GM12878 (cell line): ENCODE results near the gene POP7. TPM values are rescaled to one million over a fixed set of nuclear protein-coding genes. Genes with fewer than 3 reads are reported as not detected.

ENCODE experiments used
- ATAC-seq: fragments of 200-7000 bp; cut with Tn5 transposase; 3 replicates; pipeline ENCODE4 v1.9.1; 2020; ENCODE audit warnings: mild to moderate bottlenecking, moderate library complexity
- BruUV-seq: library from RNA; stranded (reverse); fragments of 400-500 nt; replicated peaks from 2 replicates; lab custom pipeline; 2021; lab: Mats Ljungman, UMichigan
- CTCF ChIA-PET: fragments of 300-600 bp; sonication (Branson Sonifier 250); formaldehyde crosslinking; extraction: SDS; loops from one replicate; lab custom pipeline; 2021; ENCODE audit warnings: inconsistent platforms; lab: Yijun Ruan, JAX
- POLR2A ChIA-PET: fragments of 350-600 bp; formaldehyde crosslinking; extraction: SDS; loops from one replicate; lab custom pipeline; 2021; ENCODE audit warnings: inconsistent platforms; lab: Charles Lee
- RAD21 ChIA-PET: fragments of 300-600 bp; sonication (Branson Sonifier 250); formaldehyde crosslinking; loops from one replicate; lab custom pipeline; 2023; ENCODE audit warnings: antibody characterized with exemption; ENCODE audit not compliant: unreplicated experiment; lab: Charles Lee
- SMC1A ChIA-PET: fragments of 300-600 bp; sonication (Branson Sonifier 250); formaldehyde crosslinking; loops from one replicate; lab custom pipeline; 2023; ENCODE audit not compliant: unreplicated experiment, uncharacterized antibody; lab: Charles Lee
- DNase-seq: peaks from one replicate; pipeline ENCODE4 v3.0.0-alpha.2; 2011; ENCODE audit warnings: low read depth, low spot score
- FAIRE-seq: peaks from 3 replicates; lab custom pipeline; 2011; peaks lifted over from hg19 to GRCh38; lab: Jason Lieb, UNC
- H2AFZ ChIP-seq: 2 replicates; pipeline ENCODE4 v1.6.0; 2011; ENCODE audit warnings: low read depth, low read length, control low read depth; ENCODE audit not compliant: control insufficient read depth
- H3K27ac ChIP-seq: 2 replicates; pipeline ENCODE4 v1.5.1; 2011; ENCODE audit warnings: control low read depth; ENCODE audit not compliant: control insufficient read depth, insufficient read depth
- H3K27me3 ChIP-seq, 2 experiments: replicated peaks in 1 of 2; 2 replicates each; pipeline versions ENCODE4 v1.6.0 to v1.6.1; 2011; ENCODE audit warnings: low read length in 1 of 2; ENCODE audit not compliant: control insufficient read depth in 2 of 2, insufficient read depth in 2 of 2
- H3K36me3 ChIP-seq, 2 experiments: 2 replicates each; pipeline ENCODE4 v1.5.1; 2011; ENCODE audit warnings: low read length in 1 of 2; ENCODE audit not compliant: control insufficient read depth in 2 of 2, insufficient read depth in 2 of 2
- H3K4me1 ChIP-seq: 2 replicates; pipeline ENCODE4 v1.6.1; 2011; ENCODE audit warnings: mild to moderate bottlenecking, low read length, moderate library complexity, mixed read lengths; ENCODE audit not compliant: control insufficient read depth, insufficient read depth
- H3K4me2 ChIP-seq: 2 replicates; pipeline ENCODE4 v1.6.0; 2011; ENCODE audit warnings: control low read depth; ENCODE audit not compliant: control insufficient read depth, insufficient read depth
- H3K4me3 ChIP-seq: fragments of 200-600 bp; sonication (generic); 2 replicates; pipeline ENCODE4 v1.5.1; 2016
- H3K79me2 ChIP-seq: 2 replicates; pipeline ENCODE4 v1.6.0; 2011; ENCODE audit warnings: low read length; ENCODE audit not compliant: control insufficient read depth, insufficient read depth
- H3K9ac ChIP-seq: 2 replicates; pipeline ENCODE4 v1.8.0; 2011; ENCODE audit warnings: low read length, control low read depth, mixed read lengths; ENCODE audit not compliant: control insufficient read depth, insufficient read depth
- H3K9me3 ChIP-seq: replicated peaks from 3 replicates; pipeline ENCODE4 v1.5.1; 2011; ENCODE audit warnings: mild to moderate bottlenecking, low read length; ENCODE audit not compliant: control insufficient read depth, insufficient read depth
- H4K20me1 ChIP-seq: 2 replicates; pipeline ENCODE4 v1.6.0; 2011; ENCODE audit not compliant: control insufficient read depth, insufficient read depth
- CBFB ChIP-seq: IDR thresholded peaks from 2 replicates; pipeline ENCODE4 v1.6.1; 2016; ENCODE audit warnings: antibody characterized with exemption, low read depth
- POLR2A ChIP-seq: IDR thresholded peaks from 2 replicates; pipeline ENCODE4 v1.6.1; 2011; ENCODE audit warnings: low read depth, mild to moderate bottlenecking, low read length
- RBBP5 ChIP-seq: fragments of 200-600 bp; sonication (generic); conservative IDR thresholded peaks from 2 replicates; pipeline ENCODE4 v1.6.1; 2016
- ZNF687 ChIP-seq: fragments of 450-650 bp; IDR thresholded peaks from 2 replicates; pipeline ENCODE4 v1.6.1; 2017; ENCODE audit warnings: mild to moderate bottlenecking, moderate library complexity
- WGBS: methylation state at CpG from one replicate; pipeline ENCODE4 v1.1.6; 2016; ENCODE audit warnings: low lambda C conversion rate; ENCODE audit not compliant: insufficient replicate concordance, insufficient coverage; ENCODE audit errors: missing lambda C conversion rate; 5-methylcytosine and 5-hydroxymethylcytosine counted together
- in situ Hi-C: fragments of 300-500 bp; cut with MboI; formaldehyde crosslinking; loops from 9 replicates; pipeline ENCODE4 v1.14.3; 2018; ENCODE audit warnings: mixed read lengths
- intact Hi-C: fragments of 100-400 bp; cut with micrococcal nuclease; formaldehyde crosslinking; loops from one replicate; pipeline ENCODE4 v1.14.2; 2022; ENCODE audit not compliant: unreplicated experiment
- polyA plus RNA-seq, 11 experiments: library from polyadenylated mRNA; depleted of rRNA in 4 of 11; unstranded in 6 of 11; stranded (reverse) in 5 of 11; fragments of >200 nt; fragmentation: Nextera tagmentation in 4 of 11; fragmentation: Illumina TruSeq in 1 of 11; extraction: Ambion mirVana in 4 of 11; extraction: Trizol in 1 of 11; gene quantifications; 1 replicate in 1 of 11; 2 replicates in 10 of 11; pipeline versions ENCODE4 v1.2.1 to v1.2.3, GENCODE V29; 2011 to 2016; ENCODE audit warnings: inconsistent platforms in 2 of 11, missing spikeins in 2 of 11, low read depth in 1 of 11
- total RNA-seq, 4 experiments: library from RNA; depleted of rRNA in 3 of 4; stranded (reverse); fragments of >200 nt in 3 of 4; fragmentation: Illumina TruSeq in 1 of 4; extraction: Trizol in 1 of 4; gene quantifications; 2 replicates each; pipeline versions ENCODE4 v1.2.1 to v1.2.3, GENCODE V29; 2013 to 2021
- TF ChIP-seq, protein P1 (sequence below): fragments of 450-650 bp; IDR thresholded peaks from 2 replicates; pipeline ENCODE4 v1.6.1; 2017; ENCODE audit warnings: mild to moderate bottlenecking, moderate library complexity

The POP7 gene
- total and polyA plus RNA-seq, 10 of the 15 experiments (the other 5 are each of a cell fraction or from before 2014, with no cell fraction given) = 12.1 to 148 (median 51.7) TPM

DNA sequence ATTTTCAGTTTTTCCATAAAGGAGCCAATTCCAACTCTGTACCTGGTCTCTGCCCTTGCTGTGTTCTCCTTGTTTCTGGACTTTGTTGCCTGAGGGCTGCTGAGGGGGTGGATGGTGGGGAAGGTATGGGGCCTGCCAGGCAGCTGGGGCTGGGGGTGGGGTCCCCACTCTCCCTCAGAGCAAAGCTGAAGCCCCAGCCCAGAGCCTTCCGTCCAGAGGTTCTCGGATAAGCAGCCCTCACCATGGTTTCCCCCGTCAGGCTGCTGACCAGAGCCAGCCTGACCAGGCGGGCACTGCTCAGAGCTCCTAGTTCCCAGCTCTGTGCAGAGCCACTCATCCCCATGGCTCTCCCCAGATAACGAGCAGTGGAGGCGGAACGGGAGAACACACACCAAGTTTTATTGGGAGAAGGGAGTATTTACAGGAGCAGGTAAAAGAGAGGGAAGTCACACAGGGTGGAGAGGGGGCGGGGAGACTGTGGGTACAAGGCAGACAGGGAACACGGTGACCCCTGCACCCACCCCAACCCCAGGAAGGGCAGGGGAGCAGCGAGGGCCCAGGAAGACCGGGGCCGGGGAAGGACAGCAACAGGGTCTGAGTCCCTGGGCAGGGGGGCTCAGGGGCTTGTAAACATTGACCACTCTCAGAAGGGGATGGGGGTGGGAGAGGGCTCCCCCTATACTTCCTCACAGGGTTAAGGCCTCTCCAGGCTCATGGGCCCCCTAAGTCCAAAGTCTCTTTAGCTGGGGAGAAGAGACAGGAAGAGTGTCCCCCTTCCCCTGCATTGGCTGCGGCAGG, 26.6 kb upstream of the POP7 start:
- H3K4me2 ChIP-seq = no peak overlapping the region
- CTCF ChIA-PET = interaction anchor here (6.3 kb wide), 1 partner anchor 12 kb away, joined by 57 read pairs; no protein-coding TSS in a partner anchor
- H3K27ac ChIP-seq = no peak overlapping the region
- FAIRE-seq = no peak
- H3K79me2 ChIP-seq = peaks cover 17% of the 10 kb centered on the region
- H3K27me3 ChIP-seq = no peaks in the 10 kb centered on the region
- no TSS peak for BruUV-seq
- in situ Hi-C loops (loop anchor here (25.0 kb wide), 1 partner anchor 217 kb away; the partner anchor contains the start of gene SPACDR), intact Hi-C loops (no loop called here)
- H3K4me3 ChIP-seq = no peak overlapping the region
- TF ChIP-seq POLR2A (peak; percentile 46), ZNF687 (no peak), CBFB (no peak), RBBP5 (no peak)
- TF ChIP-seq, protein P1, sequence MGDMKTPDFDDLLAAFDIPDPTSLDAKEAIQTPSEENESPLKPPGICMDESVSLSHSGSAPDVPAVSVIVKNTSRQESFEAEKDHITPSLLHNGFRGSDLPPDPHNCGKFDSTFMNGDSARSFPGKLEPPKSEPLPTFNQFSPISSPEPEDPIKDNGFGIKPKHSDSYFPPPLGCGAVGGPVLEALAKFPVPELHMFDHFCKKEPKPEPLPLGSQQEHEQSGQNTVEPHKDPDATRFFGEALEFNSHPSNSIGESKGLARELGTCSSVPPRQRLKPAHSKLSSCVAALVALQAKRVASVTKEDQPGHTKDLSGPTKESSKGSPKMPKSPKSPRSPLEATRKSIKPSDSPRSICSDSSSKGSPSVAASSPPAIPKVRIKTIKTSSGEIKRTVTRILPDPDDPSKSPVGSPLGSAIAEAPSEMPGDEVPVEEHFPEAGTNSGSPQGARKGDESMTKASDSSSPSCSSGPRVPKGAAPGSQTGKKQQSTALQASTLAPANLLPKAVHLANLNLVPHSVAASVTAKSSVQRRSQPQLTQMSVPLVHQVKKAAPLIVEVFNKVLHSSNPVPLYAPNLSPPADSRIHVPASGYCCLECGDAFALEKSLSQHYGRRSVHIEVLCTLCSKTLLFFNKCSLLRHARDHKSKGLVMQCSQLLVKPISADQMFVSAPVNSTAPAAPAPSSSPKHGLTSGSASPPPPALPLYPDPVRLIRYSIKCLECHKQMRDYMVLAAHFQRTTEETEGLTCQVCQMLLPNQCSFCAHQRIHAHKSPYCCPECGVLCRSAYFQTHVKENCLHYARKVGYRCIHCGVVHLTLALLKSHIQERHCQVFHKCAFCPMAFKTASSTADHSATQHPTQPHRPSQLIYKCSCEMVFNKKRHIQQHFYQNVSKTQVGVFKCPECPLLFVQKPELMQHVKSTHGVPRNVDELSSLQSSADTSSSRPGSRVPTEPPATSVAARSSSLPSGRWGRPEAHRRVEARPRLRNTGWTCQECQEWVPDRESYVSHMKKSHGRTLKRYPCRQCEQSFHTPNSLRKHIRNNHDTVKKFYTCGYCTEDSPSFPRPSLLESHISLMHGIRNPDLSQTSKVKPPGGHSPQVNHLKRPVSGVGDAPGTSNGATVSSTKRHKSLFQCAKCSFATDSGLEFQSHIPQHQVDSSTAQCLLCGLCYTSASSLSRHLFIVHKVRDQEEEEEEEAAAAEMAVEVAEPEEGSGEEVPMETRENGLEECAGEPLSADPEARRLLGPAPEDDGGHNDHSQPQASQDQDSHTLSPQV = no peak
- ATAC-seq = no peak
- SMC1A ChIA-PET = no interaction called here
- no peaks in the 10 kb centered on the region for H3K9me3 ChIP-seq
- H2AFZ ChIP-seq = no peak overlapping the region
- no peak for DNase-seq
- WGBS = 81% methylated on average over 9 of the region's 13 CpGs
- H3K4me1 ChIP-seq = no peaks in the 10 kb centered on the region
- RAD21 ChIA-PET = interaction anchor here (0.7 kb wide), 2 partner anchors 26 to 576 kb away, joined by 3 read pairs; partner anchors contain the start of gene POP7
- H4K20me1 ChIP-seq = 0 out of 2 replicates have a peak, but pooled peaks cover 3% of the 10 kb centered on the region
- H3K9ac ChIP-seq = no peak overlapping the region
- POLR2A ChIA-PET = interaction anchor here (0.5 to 0.6 kb wide), 3 partner anchors 16 to 517 kb away, joined by 3 to 5 read pairs (median 3); no protein-coding TSS in a partner anchor
- peaks cover 4 to 45% of the 10 kb centered on the region in 2 experiments; a peak in 3 of 4 replicates for H3K36me3 ChIP-seq
